ENCODE measurements around the gene USP40.
A peak's percentile ranks its signal among the peaks of the same experiment; 100 is the strongest.

Gene USP40

GRCh38 chr2:233485726-233486125 is 80.9 kb downstream of the USP40 start:
- Histone ChIP-seq H3K9ac (ENCODE audit: low read length in 2 of 2) (no peak overlapping the region), H3K36me3 (ENCODE audit: control insufficient read depth in 2 of 2, insufficient read depth in 2 of 2, low read length in 2 of 2) (peaks cover 6 to 41% of the 10 kb centered on the region in 2 donors), H3K9me3 (ENCODE audit: control insufficient read depth in 2 of 2, low read length in 2 of 2) (no peaks in the 10 kb centered on the region), H3K4me3 (ENCODE audit: low read length in 2 of 2) (no peak overlapping the region), H3K27ac (ENCODE audit: low read length) (no peak overlapping the region), H3K27me3 (ENCODE audit: control insufficient read depth in 1 of 2, insufficient read depth in 2 of 2, low read length in 2 of 2) (no peaks in the 10 kb centered on the region), H3K4me1 (ENCODE audit: control insufficient read depth, insufficient read depth, low read length) (peaks cover 17% of the 10 kb centered on the region)

- no peak overlapping the region for H3K27ac ChIP-seq (ENCODE audit: low read length)
- H3K36me3 ChIP-seq (ENCODE audit: control insufficient read depth in 2 of 2, insufficient read depth in 2 of 2, low read length in 2 of 2) = peaks cover 14 to 35% of the 10 kb centered on the region in 2 donors
- no peaks in the 10 kb centered on the region for H3K27me3 ChIP-seq (ENCODE audit: control insufficient read depth in 1 of 2, insufficient read depth in 2 of 2, low read length in 2 of 2)
- H3K4me3 ChIP-seq (ENCODE audit: low read length in 2 of 2) = no peak overlapping the region
- peaks cover 14% of the 10 kb centered on the region for H3K4me1 ChIP-seq (ENCODE audit: control insufficient read depth, insufficient read depth, low read length)
- no peak overlapping the region for H3K9ac ChIP-seq (ENCODE audit: low read length in 2 of 2)
- H3K9me3 ChIP-seq (ENCODE audit: control insufficient read depth in 2 of 2, low read length in 2 of 2) = no peaks in the 10 kb centered on the region
These were observed 84.0 kb downstream of the USP40 start for GRCh38 chr2:233482616-233483015.

- Histone ChIP-seq H3K4me1 (ENCODE audit: control insufficient read depth, insufficient read depth, low read length) (peaks cover 9% of the 10 kb centered on the region), H3K27me3 (ENCODE audit: control insufficient read depth in 1 of 2, insufficient read depth in 2 of 2, low read length in 2 of 2) (no peaks in the 10 kb centered on the region), H3K36me3 (ENCODE audit: control insufficient read depth in 2 of 2, insufficient read depth in 2 of 2, low read length in 2 of 2) (peaks cover 22 to 37% of the 10 kb centered on the region in 2 donors), H3K27ac (ENCODE audit: low read length) (peak overlapping the region; percentile 46), H3K9me3 (ENCODE audit: control insufficient read depth in 2 of 2, low read length in 2 of 2) (no peaks in the 10 kb centered on the region), H3K4me3 (ENCODE audit: low read length in 2 of 2) (peak overlapping the region; percentile 37 to 58), H3K9ac (ENCODE audit: low read length in 2 of 2) (no peak overlapping the region)
These were observed 85.0 kb downstream of the USP40 start for GRCh38 chr2:233481368-233482142.

DNA sequence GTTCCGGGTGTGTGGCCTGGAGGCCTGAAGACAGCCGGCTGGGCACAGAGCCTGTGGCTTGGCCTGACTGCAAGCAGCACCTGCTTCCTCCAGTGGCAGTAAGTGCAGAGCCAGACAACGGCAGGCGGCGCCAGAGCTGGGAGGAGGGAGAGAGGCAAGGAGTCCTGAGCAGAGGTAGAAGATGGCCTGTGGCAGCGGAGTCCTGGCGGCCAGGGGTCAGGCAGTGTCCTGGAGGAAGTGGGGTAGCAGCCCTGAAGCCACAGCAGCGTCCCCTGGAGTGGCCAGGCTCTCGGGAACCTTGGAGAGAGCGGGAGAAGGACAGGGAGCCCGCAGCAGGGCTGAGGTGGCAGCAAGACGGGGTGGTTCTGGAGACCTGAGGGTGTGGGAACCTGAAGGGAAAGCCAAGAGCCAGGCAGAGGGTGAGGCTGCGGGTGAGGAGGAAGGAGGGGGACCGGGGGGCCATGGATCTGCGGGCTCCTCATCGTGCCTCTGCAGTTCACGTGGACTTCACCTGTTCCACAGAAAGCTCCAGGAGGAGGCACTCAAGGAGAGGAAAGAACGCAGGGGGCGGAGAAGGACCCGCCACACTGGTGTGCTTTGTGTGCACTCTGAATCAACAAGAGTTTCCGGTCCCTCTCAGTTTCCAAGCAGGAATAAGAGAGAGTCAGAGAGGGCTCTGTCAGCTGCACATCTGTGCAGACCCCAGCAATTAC is 85.9 kb downstream of the USP40 start:
- no peaks in the 10 kb centered on the region for H3K9me3 ChIP-seq (ENCODE audit: control insufficient read depth in 2 of 2, low read length in 2 of 2)
- H3K4me1 ChIP-seq (ENCODE audit: control insufficient read depth, insufficient read depth, low read length) = peaks cover 9% of the 10 kb centered on the region
- H3K27ac ChIP-seq (ENCODE audit: low read length) = no peak overlapping the region
- H3K4me3 ChIP-seq (ENCODE audit: low read length in 2 of 2) = peak overlapping the region in 1 of 2 donors; percentile 37
- no peaks in the 10 kb centered on the region for H3K27me3 ChIP-seq (ENCODE audit: control insufficient read depth in 1 of 2, insufficient read depth in 2 of 2, low read length in 2 of 2)
- H3K9ac ChIP-seq (ENCODE audit: low read length in 2 of 2) = no peak overlapping the region
- peaks cover 28 to 38% of the 10 kb centered on the region in 2 donors for H3K36me3 ChIP-seq (ENCODE audit: control insufficient read depth in 2 of 2, insufficient read depth in 2 of 2, low read length in 2 of 2)

DNA sequence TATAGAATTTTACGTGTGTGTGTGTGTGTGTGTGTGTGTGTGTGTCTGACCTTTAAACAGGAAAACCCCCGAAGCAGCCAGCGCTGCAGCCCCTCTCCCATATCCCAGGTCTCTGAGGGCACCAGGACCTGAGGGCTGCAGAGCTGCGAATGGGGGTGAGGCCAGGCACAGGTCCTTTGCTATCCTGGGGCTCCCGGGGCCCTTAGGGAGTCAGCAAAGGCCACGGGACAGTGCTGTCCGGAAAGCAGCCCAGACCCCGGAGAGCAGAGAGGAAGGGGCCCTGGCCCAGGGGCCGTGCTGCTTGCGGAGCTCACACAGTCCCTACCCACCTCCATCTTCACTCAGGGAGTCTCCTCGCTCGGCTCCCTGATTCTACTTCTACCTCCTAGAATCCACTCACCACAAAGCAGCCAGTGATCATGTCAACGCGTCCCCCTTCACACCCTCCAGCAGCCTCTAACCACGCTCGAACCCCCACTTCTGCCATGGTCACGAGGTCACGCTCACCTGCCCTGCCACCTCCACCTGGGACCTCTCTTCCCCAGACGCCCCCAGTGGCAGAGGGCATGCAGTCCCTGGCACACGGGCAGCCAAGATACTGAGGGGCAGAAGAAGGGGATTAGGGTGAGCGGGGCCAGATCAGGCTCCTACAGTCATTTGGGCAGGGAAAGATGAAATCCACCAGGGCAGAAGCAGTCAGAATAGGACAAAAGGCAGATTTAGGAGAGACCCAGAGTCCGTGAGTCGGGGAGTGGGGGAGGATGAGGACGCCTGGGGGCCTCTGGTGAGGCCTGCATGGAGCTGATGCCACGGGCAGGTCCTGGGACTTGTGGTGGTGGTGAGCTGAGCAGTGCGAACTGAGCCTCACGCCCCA is 86.7 kb downstream of the USP40 start:
- no peaks in the 10 kb centered on the region for H3K27me3 ChIP-seq (ENCODE audit: control insufficient read depth in 1 of 2, insufficient read depth in 2 of 2, low read length in 2 of 2)
- H3K36me3 ChIP-seq (ENCODE audit: control insufficient read depth in 2 of 2, insufficient read depth in 2 of 2, low read length in 2 of 2) = peaks cover 29 to 37% of the 10 kb centered on the region in 2 donors
- H3K9ac ChIP-seq (ENCODE audit: low read length in 2 of 2) = no peak overlapping the region
- no peak overlapping the region for H3K4me3 ChIP-seq (ENCODE audit: low read length in 2 of 2)
- no peaks in the 10 kb centered on the region for H3K9me3 ChIP-seq (ENCODE audit: control insufficient read depth in 2 of 2, low read length in 2 of 2)
- H3K4me1 ChIP-seq (ENCODE audit: control insufficient read depth, insufficient read depth, low read length) = peaks cover 9% of the 10 kb centered on the region
- no peak overlapping the region for H3K27ac ChIP-seq (ENCODE audit: low read length)

GRCh38 chr2:233477548-233478433 is 88.8 kb downstream of the USP40 start:
- Histone ChIP-seq H3K9ac (ENCODE audit: low read length in 2 of 2) (no peak overlapping the region), H3K27ac (ENCODE audit: low read length) (no peak overlapping the region), H3K4me3 (ENCODE audit: low read length in 2 of 2) (no peak overlapping the region), H3K27me3 (ENCODE audit: control insufficient read depth in 1 of 2, insufficient read depth in 2 of 2, low read length in 2 of 2) (no peaks in the 10 kb centered on the region), H3K36me3 (ENCODE audit: control insufficient read depth in 2 of 2, insufficient read depth in 2 of 2, low read length in 2 of 2) (peaks cover 23 to 30% of the 10 kb centered on the region in 2 donors), H3K4me1 (ENCODE audit: control insufficient read depth, insufficient read depth, low read length) (peaks cover 9% of the 10 kb centered on the region), H3K9me3 (ENCODE audit: control insufficient read depth in 2 of 2, low read length in 2 of 2) (no peaks in the 10 kb centered on the region)

DNA sequence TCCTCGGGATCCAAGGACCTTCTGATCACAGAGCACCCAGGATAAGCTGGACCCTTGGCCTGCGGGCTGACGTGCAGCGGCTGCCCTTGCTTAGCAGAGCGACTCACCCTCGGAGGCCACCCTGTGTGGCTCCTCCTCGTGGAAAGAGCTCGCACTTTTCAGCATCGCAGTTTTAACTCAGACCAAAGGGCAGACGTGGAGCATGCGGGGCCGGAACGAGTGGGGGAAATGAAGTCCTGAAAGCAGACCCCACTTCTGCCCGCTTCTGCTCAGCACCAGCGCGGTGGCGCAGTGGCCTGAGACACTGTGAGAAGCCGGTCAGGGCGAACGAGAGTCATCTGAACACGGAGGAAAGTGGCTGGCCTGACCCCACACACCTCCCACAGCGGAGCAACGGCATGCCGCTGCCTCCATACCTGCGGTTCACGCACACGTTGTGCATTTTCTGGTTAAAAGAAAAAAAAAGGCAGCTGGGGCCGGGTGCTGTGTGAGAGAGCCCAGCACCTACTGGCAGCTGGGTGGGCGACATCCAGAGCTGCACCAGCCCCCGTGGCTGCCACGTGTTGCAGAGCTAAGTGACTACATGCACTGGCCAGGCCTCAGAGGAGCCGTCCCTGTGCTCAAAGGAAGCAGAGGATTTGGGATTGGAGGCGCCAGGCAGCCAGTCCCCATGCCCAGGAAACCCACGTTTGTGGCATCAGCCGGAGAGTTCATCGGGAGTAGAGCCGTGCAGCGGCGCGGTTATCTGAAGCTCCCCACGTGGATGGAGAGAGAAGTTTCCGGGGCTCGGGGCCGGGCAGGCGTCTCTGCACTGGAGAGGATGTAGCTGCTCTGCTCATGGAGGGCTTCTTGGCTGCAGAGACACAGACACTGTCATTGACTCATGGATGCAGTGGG is 89.7 kb downstream of the USP40 start:
- Histone ChIP-seq H3K9ac (ENCODE audit: low read length in 2 of 2) (no peak overlapping the region), H3K36me3 (ENCODE audit: control insufficient read depth in 2 of 2, insufficient read depth in 2 of 2, low read length in 2 of 2) (peaks cover 22 to 34% of the 10 kb centered on the region in 2 donors)

DNA sequence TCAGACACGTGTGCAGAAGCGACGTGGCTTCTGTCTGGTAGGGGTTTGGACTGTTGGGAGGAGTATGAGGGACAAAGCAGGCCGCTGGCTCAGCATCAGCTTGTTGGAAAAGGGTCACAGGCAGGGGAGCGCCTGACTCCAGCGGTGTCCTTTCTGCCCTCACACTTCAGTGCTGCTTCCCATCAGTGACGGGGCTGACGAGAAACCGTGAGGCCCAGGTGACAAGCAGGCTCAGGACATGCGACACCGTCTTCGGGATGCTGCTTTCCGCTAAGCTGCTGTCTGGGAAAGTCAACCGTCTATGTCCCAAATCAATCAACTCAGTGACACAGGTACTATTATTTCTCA is 90.5 kb downstream of the USP40 start:
- H3K9ac ChIP-seq (ENCODE audit: low read length in 2 of 2) = no peak overlapping the region
- no peaks in the 10 kb centered on the region for H3K9me3 ChIP-seq (ENCODE audit: control insufficient read depth in 2 of 2, low read length in 2 of 2)
- H3K27me3 ChIP-seq (ENCODE audit: control insufficient read depth in 1 of 2, insufficient read depth in 2 of 2, low read length in 2 of 2) = no peaks in the 10 kb centered on the region
- peaks cover 3% of the 10 kb centered on the region for H3K4me1 ChIP-seq (ENCODE audit: control insufficient read depth, insufficient read depth, low read length)
- H3K36me3 ChIP-seq (ENCODE audit: control insufficient read depth in 2 of 2, insufficient read depth in 2 of 2, low read length in 2 of 2) = peaks cover 18 to 34% of the 10 kb centered on the region in 2 donors
- H3K27ac ChIP-seq (ENCODE audit: low read length) = no peak overlapping the region
- H3K4me3 ChIP-seq (ENCODE audit: low read length in 2 of 2) = no peak overlapping the region

More for the DNA sequence above, 89.7 kb downstream of the USP40 start:
- Histone ChIP-seq H3K4me3 (ENCODE audit: low read length in 2 of 2) (no peak overlapping the region), H3K27ac (ENCODE audit: low read length) (no peak overlapping the region), H3K27me3 (ENCODE audit: control insufficient read depth in 1 of 2, insufficient read depth in 2 of 2, low read length in 2 of 2) (no peaks in the 10 kb centered on the region), H3K9me3 (ENCODE audit: control insufficient read depth in 2 of 2, low read length in 2 of 2) (no peaks in the 10 kb centered on the region), H3K4me1 (ENCODE audit: control insufficient read depth, insufficient read depth, low read length) (peaks cover 9% of the 10 kb centered on the region)

DNA sequence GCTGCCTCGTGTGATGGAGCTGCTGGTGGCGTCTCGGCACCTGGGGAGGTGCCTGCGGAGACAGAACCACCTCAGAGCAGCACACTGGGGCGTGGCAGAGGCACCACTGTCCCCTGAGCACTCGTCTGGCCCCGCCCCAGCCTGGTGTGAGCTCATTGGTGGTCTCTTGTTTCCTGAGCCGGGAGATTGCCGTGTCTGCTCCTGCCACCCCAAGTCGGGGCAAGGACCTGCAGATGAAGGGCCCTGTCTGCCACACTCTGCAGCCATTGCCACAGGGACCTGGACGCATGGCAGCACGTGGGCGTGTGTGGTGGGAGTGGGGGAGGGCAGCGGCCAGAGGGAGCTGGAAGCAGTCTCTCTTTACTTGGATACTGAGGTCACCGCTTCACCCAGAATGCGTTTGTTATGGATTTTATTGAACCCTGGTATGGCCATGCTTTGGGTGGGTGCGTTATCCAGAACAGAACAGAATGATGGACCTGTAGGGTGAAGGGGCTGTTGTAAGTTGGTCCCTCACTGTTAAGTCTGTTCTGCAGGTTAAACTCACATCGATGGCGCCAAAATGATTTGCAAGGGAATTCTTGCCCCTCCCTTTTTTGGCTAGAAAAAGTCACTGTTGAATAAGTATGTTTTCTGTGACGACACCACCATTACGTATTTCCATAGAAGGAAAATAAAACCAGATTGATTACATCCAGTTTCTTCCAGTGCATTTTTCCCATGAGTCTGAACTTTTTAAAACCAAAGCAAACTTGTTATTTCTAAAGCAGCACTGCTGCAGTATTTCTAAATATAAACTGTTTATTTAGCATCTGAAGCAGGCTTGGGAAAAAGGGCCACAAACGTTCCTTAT is 92.0 kb downstream of the USP40 start:
- no peaks in the 10 kb centered on the region for H3K27me3 ChIP-seq (ENCODE audit: control insufficient read depth in 1 of 2, insufficient read depth in 2 of 2, low read length in 2 of 2)
- no peak overlapping the region for H3K27ac ChIP-seq (ENCODE audit: low read length)
- H3K9me3 ChIP-seq (ENCODE audit: control insufficient read depth in 2 of 2, low read length in 2 of 2) = no peaks in the 10 kb centered on the region
- H3K36me3 ChIP-seq (ENCODE audit: control insufficient read depth in 2 of 2, insufficient read depth in 2 of 2, low read length in 2 of 2) = peaks cover 17 to 32% of the 10 kb centered on the region in 2 donors
- H3K4me3 ChIP-seq (ENCODE audit: low read length in 2 of 2) = no peak overlapping the region
- H3K9ac ChIP-seq (ENCODE audit: low read length in 2 of 2) = no peak overlapping the region
- peaks cover 11% of the 10 kb centered on the region for H3K4me1 ChIP-seq (ENCODE audit: control insufficient read depth, insufficient read depth, low read length)

Data from stomach smooth muscle (tissue), 2 donors.